IMR-90 (cell line): ENCODE measurements around the gene RORC. TPM values are rescaled to one million over a fixed set of nuclear protein-coding genes. Genes with fewer than 3 reads are reported as not detected.

Source experiments
- ATAC-seq: fragments of 200-7000 bp; cut with Tn5 transposase; 2 replicates; pipeline ENCODE4 v1.9.1; 2020; ENCODE audit warnings: low read depth, mild to moderate bottlenecking, moderate library complexity
- BruUV-seq: library from RNA; stranded (reverse); fragments of 400-500 nt; replicated peaks from 2 replicates; lab custom pipeline; 2021; lab: Mats Ljungman, UMichigan
- CTCF ChIA-PET: fragments of 300-600 bp; formaldehyde crosslinking; extraction: SDS; loops from one replicate; lab custom pipeline; 2021; ENCODE audit warnings: antibody characterized with exemption; lab: Yijun Ruan, JAX
- POLR2A ChIA-PET: fragments of 300-600 bp; sonication (Branson Sonifier 250); formaldehyde crosslinking; loops from one replicate; lab custom pipeline; 2022; ENCODE audit warnings: antibody characterized with exemption; ENCODE audit not compliant: unreplicated experiment; lab: Charles Lee
- DNase-seq: peaks from one replicate; pipeline ENCODE4 v3.0.0; 2013
- H2AFZ ChIP-seq: replicated peaks from 2 replicates; pipeline ENCODE3; 2013; ENCODE audit warnings: low read length, mild to moderate bottlenecking; ENCODE audit not compliant: poor library complexity
- H2AK5ac ChIP-seq: 2 replicates; pipeline ENCODE4 v1.6.1; 2013; ENCODE audit warnings: low read depth, low read length, inconsistent platforms
- H2AK9ac ChIP-seq: replicated peaks from 2 replicates; pipeline ENCODE3; 2013; ENCODE audit warnings: mild to moderate bottlenecking, low read depth, low read length, moderate library complexity; ENCODE audit not compliant: poor library complexity
- H2BK120ac ChIP-seq: 2 replicates; pipeline ENCODE4 v1.6.1; 2013; ENCODE audit warnings: low read depth, low read length, inconsistent platforms
- H2BK15ac ChIP-seq: 3 replicates; pipeline ENCODE4 v1.6.1; 2013; ENCODE audit warnings: low read depth, low read length, inconsistent platforms
- H2BK20ac ChIP-seq: 2 replicates; pipeline ENCODE4 v1.6.1; 2013; ENCODE audit warnings: low read depth, mild to moderate bottlenecking, inconsistent platforms, low read length, moderate library complexity
- H2BK5ac ChIP-seq: 2 replicates; pipeline ENCODE4 v1.6.1; 2013; ENCODE audit warnings: mild to moderate bottlenecking, low read depth, low read length, inconsistent platforms; ENCODE audit not compliant: poor library complexity, severe bottlenecking
- H3K14ac ChIP-seq: replicated peaks from 2 replicates; pipeline ENCODE4 v1.6.1; 2013; ENCODE audit warnings: low read depth, low read length, inconsistent platforms
- H3K18ac ChIP-seq: 2 replicates; pipeline ENCODE4 v1.6.1; 2013; ENCODE audit warnings: low read depth, low read length, control low read depth
- H3K23ac ChIP-seq: 2 replicates; pipeline ENCODE4 v1.6.1; 2013; ENCODE audit warnings: low read depth, low read length, inconsistent platforms
- H3K27ac ChIP-seq: 2 replicates; pipeline ENCODE4 v1.5.1; 2013; ENCODE audit warnings: mild to moderate bottlenecking, control low read depth, low read length; ENCODE audit not compliant: insufficient read depth
- H3K27me3 ChIP-seq: 2 replicates; pipeline ENCODE4 v1.6.1; 2013; ENCODE audit warnings: low read length; ENCODE audit not compliant: control insufficient read depth, insufficient read depth
- H3K36me3 ChIP-seq: 2 replicates; pipeline ENCODE4 v1.6.1; 2013; ENCODE audit warnings: low read length, mixed read lengths; ENCODE audit not compliant: control insufficient read depth, insufficient read depth
- H3K4ac ChIP-seq: 2 replicates; pipeline ENCODE4 v1.6.1; 2013; ENCODE audit warnings: low read depth, low read length, inconsistent platforms
- H3K4me1 ChIP-seq: 2 replicates; pipeline ENCODE4 v1.6.1; 2013; ENCODE audit warnings: low read length, mixed read lengths; ENCODE audit not compliant: control insufficient read depth, insufficient read depth
- H3K4me2 ChIP-seq: 2 replicates; pipeline ENCODE4 v1.6.1; 2013; ENCODE audit warnings: low read depth, mild to moderate bottlenecking, control low read depth, low read length, moderate library complexity
- H3K4me3 ChIP-seq: 2 replicates; pipeline ENCODE4 v1.5.1; 2013; ENCODE audit warnings: low read depth, mild to moderate bottlenecking, control low read depth, low read length, moderate library complexity; ENCODE audit not compliant: insufficient read depth
- H3K56ac ChIP-seq: 2 replicates; pipeline ENCODE4 v1.6.1; 2013; ENCODE audit warnings: low read length, inconsistent platforms; ENCODE audit not compliant: insufficient read depth; ENCODE audit errors: extremely low read depth
- H3K79me1 ChIP-seq, 2 experiments: 2 replicates each; pipeline ENCODE4 v1.6.1; 2013; ENCODE audit warnings: low read length in 2 of 2, inconsistent platforms in 1 of 2, low read depth in 1 of 2
- H3K9ac ChIP-seq: 2 replicates; pipeline ENCODE4 v1.6.1; 2013; ENCODE audit warnings: low read depth, low read length, control low read depth
- H3K9me1 ChIP-seq: 2 replicates; pipeline ENCODE4 v1.6.1; 2013; ENCODE audit warnings: low read length, inconsistent platforms; ENCODE audit not compliant: insufficient read depth
- H3K9me3 ChIP-seq: 2 replicates; pipeline ENCODE4 v1.6.1; 2013; ENCODE audit warnings: low read length; ENCODE audit not compliant: control insufficient read depth, insufficient read depth
- H4K20me1 ChIP-seq: 2 replicates; pipeline ENCODE4 v1.6.1; 2013; ENCODE audit warnings: low read length, inconsistent platforms; ENCODE audit not compliant: insufficient read depth
- H4K5ac ChIP-seq: 2 replicates; pipeline ENCODE4 v1.6.1; 2013; ENCODE audit warnings: mild to moderate bottlenecking, low read depth, low read length, control low read depth
- H4K8ac ChIP-seq, 2 experiments: 2 replicates each; pipeline ENCODE4 v1.6.1; 2013; ENCODE audit warnings: low read depth in 2 of 2, low read length in 2 of 2, control low read depth in 1 of 2, inconsistent platforms in 1 of 2
- H4K91ac ChIP-seq: 2 replicates; pipeline ENCODE4 v1.6.1; 2013; ENCODE audit warnings: low read depth, low read length, inconsistent platforms; ENCODE audit not compliant: insufficient read depth
- CEBPB ChIP-seq: IDR thresholded peaks from 2 replicates; pipeline ENCODE4 v1.6.1; 2012; ENCODE audit warnings: low read depth, low read length, improper control_type of control experiment
- CHD1 ChIP-seq: IDR thresholded peaks from 2 replicates; pipeline ENCODE4 v1.6.1; 2012; ENCODE audit warnings: low read depth, low read length, improper control_type of control experiment
- FOS ChIP-seq: fragments of 150-350 bp; IDR thresholded peaks from 2 replicates; pipeline ENCODE4 v1.6.1; 2016; ENCODE audit warnings: low read depth, low read length
- MXI1 ChIP-seq: IDR thresholded peaks from 2 replicates; pipeline ENCODE4 v1.6.1; 2012; ENCODE audit warnings: low read depth, mild to moderate bottlenecking, low read length, moderate library complexity, borderline replicate concordance
- POLR2A ChIP-seq: IDR thresholded peaks from 2 replicates; pipeline ENCODE4 v1.6.1; 2012; ENCODE audit warnings: mild to moderate bottlenecking, low read depth, low read length
- RCOR1 ChIP-seq: IDR thresholded peaks from 2 replicates; pipeline ENCODE4 v1.6.1; 2012; ENCODE audit warnings: mild to moderate bottlenecking, low read length, improper control_type of control experiment; ENCODE audit not compliant: insufficient replicate concordance
- SMC3 ChIP-seq: fragments of 150-350 bp; IDR thresholded peaks from 2 replicates; pipeline ENCODE4 v1.6.1; 2016; ENCODE audit warnings: low read depth, mild to moderate bottlenecking, antibody characterized with exemption, low read length, moderate library complexity
- WGBS, 2 experiments: methylation state at CpG; one replicate each; pipeline versions ENCODE4 v1.1.5 to v1.1.7; 2013; ENCODE audit warnings: missing lambda C conversion rate in 2 of 2; ENCODE audit not compliant: insufficient read length in 1 of 2; ENCODE audit errors: extremely low coverage in 2 of 2; 5-methylcytosine and 5-hydroxymethylcytosine counted together
- dilution Hi-C: fragments of 300-500 bp; cut with HindIII; formaldehyde crosslinking; loops from one replicate; pipeline ENCODE4 v1.14.3; 2018; ENCODE audit warnings: low sequenced_read_pairs; ENCODE audit not compliant: unreplicated experiment
- in situ Hi-C: fragments of 300-500 bp; cut with MboI; formaldehyde crosslinking; loops from 3 replicates; pipeline ENCODE4 v1.14.3; 2019; ENCODE audit warnings: low sequenced_read_pairs, inconsistent platforms, mixed read lengths
- intact Hi-C: fragments of 100-400 bp; cut with micrococcal nuclease; formaldehyde crosslinking; loops from 2 replicates; pipeline ENCODE4 v1.10.0; 2022
- polyA plus RNA-seq, 3 experiments: library from polyadenylated mRNA; depleted of rRNA; stranded (reverse); fragments of >200 nt; gene quantifications; 2 replicates each; pipeline ENCODE4 v1.2.3, GENCODE V29; 2012; ENCODE audit warnings: low replicate concordance in 1 of 3
- total RNA-seq: library from RNA; depleted of rRNA; stranded (reverse); fragments of >200 nt; gene quantifications from 2 replicates; pipeline ENCODE4 v1.2.3, GENCODE V29; 2012
- TF ChIP-seq, protein P1 (sequence below): fragments of 150-350 bp; IDR thresholded peaks from 2 replicates; pipeline ENCODE4 v1.6.1; 2017; ENCODE audit warnings: mild to moderate bottlenecking, antibody characterized with exemption, low read length, low read depth

Gene RORC
- total and polyA plus RNA-seq, 2 of the 4 experiments (the other 2 are of a cell fraction): not detected

DNA sequence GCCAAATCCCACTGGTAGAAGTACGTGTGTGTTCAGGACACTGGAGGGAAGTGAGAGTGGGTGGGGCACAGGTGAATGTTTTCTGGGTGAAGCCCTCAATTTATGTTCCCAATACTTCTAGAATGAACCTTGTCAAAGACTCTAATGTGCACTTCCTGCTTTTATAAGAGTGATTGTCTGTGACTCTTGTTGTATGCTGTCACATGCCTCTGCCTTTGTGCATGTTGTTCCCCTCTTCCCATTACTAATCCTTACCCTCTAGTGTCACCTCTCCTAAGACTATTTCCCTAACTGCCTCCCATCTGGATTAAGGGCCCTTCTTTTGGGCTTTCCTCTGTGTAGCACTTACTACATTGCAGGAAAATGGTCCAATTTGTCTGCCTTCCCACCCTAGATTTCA lies 23.8 kb downstream of the RORC start:
- no peak overlapping the region for H3K56ac ChIP-seq
- H2BK120ac ChIP-seq: no peak overlapping the region
- H3K9me1 ChIP-seq: no peaks in the 10 kb centered on the region; the same call in 1 of the 2 replicates
- no peak overlapping the region for H2BK15ac ChIP-seq
- WGBS, 2 experiments: no CpG with 5 or more reads among the region's 1 CpG
- H4K5ac ChIP-seq: no peak overlapping the region
- no peaks in the 10 kb centered on the region for H3K9me3 ChIP-seq
- peaks cover 76% of the 10 kb centered on the region for H3K27me3 ChIP-seq
- dilution Hi-C loops: no loop called here
- no peaks in the 10 kb centered on the region for H4K20me1 ChIP-seq
- no peak overlapping the region for H2AK5ac ChIP-seq
- no peak overlapping the region for H3K27ac ChIP-seq
- no peak overlapping the region for H4K91ac ChIP-seq
- no peak overlapping the region for H3K14ac ChIP-seq
- ChIA-PET CTCF (no interaction called here), POLR2A (no interaction called here)
- H3K23ac ChIP-seq: no peak overlapping the region
- BruUV-seq: no TSS peak
- TF ChIP-seq MXI1: no peak
- TF ChIP-seq SMC3: no peak
- no peak for TF ChIP-seq RCOR1
- no peak for TF ChIP-seq POLR2A
- TF ChIP-seq FOS: no peak
- TF ChIP-seq CHD1: no peak
- TF ChIP-seq, protein P1, sequence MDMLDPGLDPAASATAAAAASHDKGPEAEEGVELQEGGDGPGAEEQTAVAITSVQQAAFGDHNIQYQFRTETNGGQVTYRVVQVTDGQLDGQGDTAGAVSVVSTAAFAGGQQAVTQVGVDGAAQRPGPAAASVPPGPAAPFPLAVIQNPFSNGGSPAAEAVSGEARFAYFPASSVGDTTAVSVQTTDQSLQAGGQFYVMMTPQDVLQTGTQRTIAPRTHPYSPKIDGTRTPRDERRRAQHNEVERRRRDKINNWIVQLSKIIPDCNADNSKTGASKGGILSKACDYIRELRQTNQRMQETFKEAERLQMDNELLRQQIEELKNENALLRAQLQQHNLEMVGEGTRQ: no peak
- TF ChIP-seq CEBPB: no peak
- H2BK5ac ChIP-seq: no peak overlapping the region
- H4K8ac ChIP-seq: no peak overlapping the region
- no peak overlapping the region for H2AFZ ChIP-seq
- H3K9ac ChIP-seq: no peak overlapping the region
- no peak overlapping the region for H3K4me2 ChIP-seq
- no peak overlapping the region for H2AK9ac ChIP-seq
- no peaks in the 10 kb centered on the region for H3K79me1 ChIP-seq
- H3K18ac ChIP-seq: no peak overlapping the region
- no peak overlapping the region for H3K4ac ChIP-seq
- H3K36me3 ChIP-seq: no peaks in the 10 kb centered on the region
- DNase-seq (no peak), ATAC-seq (no peak)
- in situ Hi-C loops: no loop called here
- H3K4me1 ChIP-seq: no peaks in the 10 kb centered on the region
- H3K4me3 ChIP-seq: no peak overlapping the region
- H2BK20ac ChIP-seq: no peak overlapping the region
- intact Hi-C loops: no loop called here
